WI38 (cell line): ENCODE data around the gene MAP3K8.
"Not testable (repeated sequence)": the region's sequence is repeated elsewhere in the genome, so short reads cannot be mapped to it uniquely, and the experiment has no call there.

Experiments
- H3K4me3 ChIP-seq: 2 replicates; pipeline ENCODE4 v1.5.1; 2011; ENCODE audit warnings: low read depth, mild to moderate bottlenecking, control low read depth, low read length
- CTCF ChIP-seq: IDR thresholded peaks from 2 replicates; pipeline ENCODE4 v1.5.1; 2012; ENCODE audit warnings: low read depth, mild to moderate bottlenecking, control low read depth, low read length

The MAP3K8 gene

GRCh38 chr10:30476511-30477155, 42.6 kb downstream of the MAP3K8 start:
- no peak overlapping the region for H3K4me3 ChIP-seq
- TF ChIP-seq CTCF = no peak

GRCh38 chr10:30479513-30479912, 45.5 kb downstream of the MAP3K8 start:
- H3K4me3 ChIP-seq = not testable (repeated sequence)

- no peak overlapping the region for H3K4me3 ChIP-seq
- TF ChIP-seq CTCF = no peak
These were observed 47.6 kb downstream of the MAP3K8 start for GRCh38 chr10:30481603-30482002.

- H3K4me3 ChIP-seq = no peak overlapping the region
- TF ChIP-seq CTCF = no peak
These were observed 54.3 kb downstream of the MAP3K8 start for GRCh38 chr10:30488316-30488715.

DNA sequence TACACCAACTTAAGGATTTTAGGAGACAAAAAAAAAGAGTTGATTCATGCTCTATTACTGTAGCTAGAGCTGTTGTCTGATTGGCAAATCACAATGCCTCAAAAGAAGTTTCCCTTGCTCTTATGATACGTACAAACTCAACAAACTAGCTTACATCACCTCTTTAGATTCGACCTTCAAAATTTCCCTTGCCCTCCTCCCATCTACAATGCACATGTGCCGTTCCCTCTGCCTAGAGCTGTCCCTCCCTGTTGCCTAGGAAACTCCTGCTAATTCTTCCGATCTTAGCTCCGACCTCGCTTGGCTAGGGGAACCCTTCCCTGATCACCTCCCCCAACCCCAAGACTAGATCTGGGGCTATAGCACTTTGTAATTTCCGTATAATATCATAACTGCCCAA, 55.4 kb downstream of the MAP3K8 start:
- no peak overlapping the region for H3K4me3 ChIP-seq
- no peak for TF ChIP-seq CTCF

DNA sequence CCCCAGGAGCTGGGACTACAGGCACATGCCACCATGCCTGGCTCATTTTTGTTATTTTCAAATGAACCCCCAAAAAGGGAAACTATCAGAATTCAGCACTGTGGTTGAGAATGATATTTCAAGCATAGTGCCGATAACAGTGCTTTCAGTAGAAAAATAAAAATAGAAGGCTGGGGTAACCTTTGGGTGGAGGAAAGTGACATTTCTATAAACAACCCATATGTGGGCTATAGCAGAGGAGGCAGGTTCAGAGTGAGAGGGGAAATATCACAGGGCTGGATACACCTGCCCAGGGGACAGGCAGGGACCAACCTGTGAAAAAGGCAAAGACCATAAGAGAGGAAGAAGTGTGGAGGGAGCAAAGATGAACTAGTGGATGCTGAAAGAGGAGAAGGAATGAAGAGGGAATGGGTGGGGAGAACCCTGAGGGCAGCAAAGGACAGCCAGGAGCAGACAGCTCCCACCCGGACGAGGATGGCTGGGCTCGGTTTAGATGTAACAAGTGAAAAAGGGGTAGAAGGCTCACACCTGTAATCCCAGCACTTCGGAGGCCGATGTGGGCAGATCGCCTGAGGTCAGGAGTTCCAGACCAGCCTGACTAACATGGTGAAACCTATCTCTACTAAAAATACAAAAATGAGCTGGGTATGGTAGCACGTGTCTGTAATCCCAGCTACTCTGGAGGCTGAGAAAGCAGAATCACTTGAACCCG, 56.5 kb downstream of the MAP3K8 start:
- H3K4me3 ChIP-seq = no peak overlapping the region
- TF ChIP-seq CTCF = no peak

DNA sequence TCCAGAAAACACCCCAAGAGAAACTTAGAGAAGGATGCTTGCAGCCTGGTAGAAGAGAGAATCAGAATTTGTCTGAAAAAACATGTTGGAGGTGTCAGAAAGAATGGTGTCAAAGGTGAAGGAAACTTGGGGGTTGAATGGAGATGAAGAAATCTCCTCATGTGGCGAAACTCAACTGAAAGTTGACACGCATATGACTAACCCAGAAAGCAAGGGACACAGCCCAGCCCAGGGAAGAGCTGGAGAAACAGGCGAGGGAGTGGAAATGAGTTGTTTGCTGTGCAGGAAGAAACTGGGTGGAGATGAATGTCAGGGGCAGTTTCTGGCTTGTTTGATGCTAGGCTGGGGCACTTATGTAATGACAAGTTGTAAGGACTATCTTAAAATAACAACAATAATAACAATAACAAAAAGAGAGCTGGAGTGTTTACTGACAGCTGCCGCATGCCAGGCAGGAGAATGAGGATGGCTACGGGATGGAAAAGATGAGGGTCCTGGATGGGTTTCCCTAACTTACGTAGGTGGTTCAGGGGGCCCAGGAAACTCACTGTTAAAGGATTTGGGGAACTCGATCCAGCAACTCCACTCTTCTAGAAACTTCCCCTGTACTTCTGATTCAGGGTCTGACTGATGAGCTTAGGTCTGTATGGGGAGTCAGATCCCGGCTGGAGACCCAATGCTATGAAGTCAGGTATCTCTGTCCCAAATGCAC, 57.4 kb downstream of the MAP3K8 start:
- TF ChIP-seq CTCF = no peak
- H3K4me3 ChIP-seq = no peak overlapping the region
